K562 (cell line): ENCODE results near the gene PEDS1. TPM values are rescaled to one million over a fixed set of nuclear protein-coding genes. Genes with fewer than 3 reads are reported as not detected.

Experiments used
- ATAC-seq: fragments of 200-7000 bp; cut with Tn5 transposase; 3 replicates; pipeline ENCODE4 v1.9.1; 2020; ENCODE audit warnings: moderate library complexity
- BruUV-seq: library from RNA; stranded (reverse); fragments of 400-500 nt; replicated peaks from 2 replicates; lab custom pipeline; 2021; lab: Mats Ljungman, UMichigan
- CTCF ChIA-PET: fragments of 300-600 bp; formaldehyde crosslinking; extraction: SDS; loops from one replicate; lab custom pipeline; 2021; ENCODE audit warnings: low intra/inter-chr PET ratio; lab: Yijun Ruan, JAX
- POLR2A ChIA-PET: fragments of 300-600, 350-650 bp; sonication (Branson Sonifier 250); formaldehyde crosslinking; extraction: SDS; loops from one replicate; lab custom pipeline; 2021; ENCODE audit warnings: antibody characterized with exemption, inconsistent platforms; lab: Yijun Ruan, JAX
- DNase-seq, 4 experiments: peaks; one replicate each; pipeline versions ENCODE4 v3.0.0 to v3.0.0-alpha.2; 2011 to 2018; ENCODE audit warnings: low spot score in 3 of 4, mixed read lengths in 3 of 4; ENCODE audit errors: extremely low read depth in 1 of 4
- FAIRE-seq: peaks from 2 replicates; lab custom pipeline; 2011; peaks lifted over from hg19 to GRCh38; lab: Jason Lieb, UNC
- H2AFZ ChIP-seq: 2 replicates; pipeline ENCODE4 v1.6.0; 2011; ENCODE audit warnings: low read depth, low read length, control low read depth, inconsistent platforms
- H3K27ac ChIP-seq: fragments of 200-600 bp; 3 replicates; pipeline ENCODE4 v1.8.0; 2011; ENCODE audit warnings: low read depth, mild to moderate bottlenecking, control low read depth, inconsistent platforms, low read length, moderate library complexity, mixed read lengths; ENCODE audit errors: extremely low read depth
- H3K27me3 ChIP-seq, 2 experiments: fragments of 300-600 bp in 1 of 2; 2 replicates in 1 of 2; 3 replicates in 1 of 2; pipeline versions ENCODE4 v1.6.0 to v1.8.0; 2011; ENCODE audit warnings: inconsistent platforms in 2 of 2, low read length in 2 of 2, mild to moderate bottlenecking in 1 of 2, mixed read lengths in 1 of 2, moderate library complexity in 1 of 2; ENCODE audit not compliant: control insufficient read depth in 2 of 2, insufficient read depth in 2 of 2
- H3K36me3 ChIP-seq: fragments of 300-600 bp; 3 replicates; pipeline ENCODE4 v1.8.0; 2011; ENCODE audit warnings: mild to moderate bottlenecking, low read length, inconsistent platforms; ENCODE audit not compliant: control insufficient read depth, insufficient read depth
- H3K4me1 ChIP-seq, 2 experiments: fragments of 200-600 bp in 1 of 2; replicated peaks in 1 of 2; 2 replicates in 1 of 2; 3 replicates in 1 of 2; pipeline versions ENCODE4 v1.5.1 to v1.8.0; 2011; ENCODE audit warnings: inconsistent platforms in 2 of 2, low read length in 2 of 2, mild to moderate bottlenecking in 1 of 2, mixed read lengths in 1 of 2, moderate library complexity in 1 of 2; ENCODE audit not compliant: control insufficient read depth in 2 of 2, insufficient read depth in 2 of 2
- H3K4me2 ChIP-seq: 2 replicates; pipeline ENCODE4 v1.6.1; 2011; ENCODE audit warnings: low read length, control low read depth, inconsistent platforms, mixed read lengths; ENCODE audit not compliant: insufficient read depth
- H3K4me3 ChIP-seq: fragments of 200-600 bp; sonication (generic), shearing (Covaris generic); 2 replicates; pipeline ENCODE4 v1.5.1; 2016; ENCODE audit warnings: control low read depth, inconsistent platforms
- H3K79me2 ChIP-seq: fragments of 200-600 bp; 3 replicates; pipeline ENCODE4 v1.8.0; 2011; ENCODE audit warnings: low read length, inconsistent platforms; ENCODE audit not compliant: control insufficient read depth, insufficient read depth
- H3K9ac ChIP-seq, 2 experiments: 2 replicates each; pipeline versions ENCODE4 v1.6.0 to v1.6.1; 2011; ENCODE audit warnings: low read depth in 2 of 2, low read length in 2 of 2, control low read depth in 1 of 2, inconsistent platforms in 1 of 2, mild to moderate bottlenecking in 1 of 2, mixed read lengths in 1 of 2; ENCODE audit not compliant: insufficient read depth in 1 of 2
- H3K9me1 ChIP-seq: one replicate; pipeline ENCODE4 v1.6.0; 2011; ENCODE audit warnings: inconsistent platforms, mild to moderate bottlenecking, low read length, moderate library complexity; ENCODE audit not compliant: control insufficient read depth, insufficient read depth
- H3K9me3 ChIP-seq: replicated peaks from 2 replicates; pipeline ENCODE4 v1.5.1; 2011; ENCODE audit warnings: low read depth, low read length, inconsistent platforms; ENCODE audit not compliant: control insufficient read depth, insufficient read depth
- H4K20me1 ChIP-seq: replicated peaks from 2 replicates; pipeline ENCODE4 v1.6.1; 2011; ENCODE audit warnings: low read length, inconsistent platforms, mixed read lengths; ENCODE audit not compliant: control insufficient read depth, insufficient read depth
- GABPB2 ChIP-seq: fragments of 250-450 bp; sonication (Bioruptor Pico); conservative IDR thresholded peaks from 2 replicates; pipeline ENCODE4 v1.5.1; 2021; ENCODE audit warnings: mild to moderate bottlenecking
- KDM2B ChIP-seq: fragments of 250-450 bp; sonication (Bioruptor Pico); IDR thresholded peaks from 2 replicates; pipeline ENCODE4 v1.8.0; 2021; ENCODE audit warnings: mild to moderate bottlenecking, moderate library complexity
- KLF13 ChIP-seq: fragments of 450-650 bp; IDR thresholded peaks from 2 replicates; pipeline ENCODE4 v1.6.1; 2016; ENCODE audit warnings: missing genetic modification characterization, low read depth, mild to moderate bottlenecking, missing compliant biosample characterization, moderate library complexity, borderline replicate concordance
- POLR2A ChIP-seq: fragments of 450-650 bp; conservative IDR thresholded peaks from 2 replicates; pipeline ENCODE4 v1.6.1; 2016
- POLR2G ChIP-seq: fragments of 200-400 bp; formaldehyde crosslinking; IDR thresholded peaks from 2 replicates; pipeline ENCODE4 v1.6.1; 2017; ENCODE audit warnings: low read depth, mild to moderate bottlenecking, antibody characterized with exemption, low read length, moderate library complexity
- SMAD1 ChIP-seq: fragments of 150-350 bp; IDR thresholded peaks from 2 replicates; pipeline ENCODE4 v1.6.1; 2014; ENCODE audit warnings: low read length, low read depth; ENCODE audit not compliant: partially characterized antibody
- TEAD4 ChIP-seq, 2 experiments: sonication (generic) in 1 of 2; formaldehyde crosslinking in 1 of 2; IDR thresholded peaks; 2 replicates each; pipeline versions ENCODE4 v1.6.1 to v1.8.0; 2012 to 2022; ENCODE audit warnings: borderline replicate concordance in 1 of 2, inconsistent platforms in 1 of 2, low read length in 1 of 2, mild to moderate bottlenecking in 1 of 2, missing genetic modification reagents in 1 of 2
- ZNF445 ChIP-seq: fragments of 250-450 bp; sonication (Bioruptor Pico); IDR thresholded peaks from 2 replicates; pipeline ENCODE4 v1.4.0; 2020; ENCODE audit warnings: low read depth, mild to moderate bottlenecking, moderate library complexity
- ZNF76 ChIP-seq: fragments of 250-450 bp; sonication (Bioruptor Pico); IDR thresholded peaks from 2 replicates; pipeline ENCODE4 v1.4.0; 2020; ENCODE audit warnings: mild to moderate bottlenecking, moderate library complexity, borderline replicate concordance
- ZZZ3 ChIP-seq: fragments of 450-650 bp; IDR thresholded peaks from 2 replicates; pipeline ENCODE4 v1.6.1; 2016; ENCODE audit warnings: antibody characterized with exemption, mild to moderate bottlenecking, moderate library complexity
- WGBS: fragments of 100-300 bp; shearing (Covaris generic); methylation state at CpG from one replicate; pipeline ENCODE4 v1.1.6; 2016; ENCODE audit warnings: low coverage, mixed read lengths; ENCODE audit not compliant: insufficient coverage; ENCODE audit errors: missing lambda C conversion rate; 5-methylcytosine and 5-hydroxymethylcytosine counted together
- in situ Hi-C: fragments of 300-500 bp; cut with MboI; formaldehyde crosslinking; loops from 4 replicates; pipeline ENCODE4 v1.15.0; 2018; ENCODE audit warnings: inconsistent platforms, mixed read lengths
- intact Hi-C: fragments of 100-400 bp; cut with micrococcal nuclease; formaldehyde crosslinking; loops from 2 replicates; pipeline ENCODE4 v1.14.2; 2022
- polyA plus RNA-seq, 8 experiments: library from polyadenylated mRNA; depleted of rRNA in 4 of 8; stranded (reverse) in 5 of 8; unstranded in 3 of 8; fragments of >200 nt; fragmentation: Nextera tagmentation in 2 of 8; fragmentation: Illumina TruSeq in 1 of 8; extraction: Ambion mirVana in 2 of 8; extraction: Trizol in 1 of 8; gene quantifications; 2 replicates each; pipeline versions ENCODE4 v1.2.1 to v1.2.3, GENCODE V29; 2011 to 2014; ENCODE audit warnings: inconsistent platforms in 1 of 8, missing spikeins in 1 of 8
- total RNA-seq, 7 experiments: library from RNA; depleted of rRNA in 6 of 7; stranded (reverse); fragments of >200 nt in 6 of 7; fragmentation: Illumina TruSeq in 2 of 7; extraction: Trizol in 2 of 7; gene quantifications; 2 replicates each; pipeline versions ENCODE4 v1.2.1 to v1.2.3, GENCODE V29; 2011 to 2021; ENCODE audit warnings: low replicate concordance in 1 of 7
- TF ChIP-seq, protein P1 (sequence below): fragments of 450-650 bp; formaldehyde crosslinking; conservative IDR thresholded peaks from 2 replicates; pipeline ENCODE4 v1.4.0; 2022; ENCODE audit warnings: mild to moderate bottlenecking, missing genetic modification characterization
- TF ChIP-seq, protein P2 (sequence below): sonication (generic); formaldehyde crosslinking; IDR thresholded peaks from 2 replicates; pipeline ENCODE4 v1.8.1; 2022; ENCODE audit warnings: missing genetic modification reagents
- TF ChIP-seq, protein P3 (sequence below), 2 experiments: fragments of 450-650 bp in 1 of 2; IDR thresholded peaks; 2 replicates each; pipeline ENCODE4 v1.6.1; 2011 to 2017; ENCODE audit warnings: low read depth in 2 of 2, antibody characterized with exemption in 1 of 2, borderline replicate concordance in 1 of 2, low read length in 1 of 2, mild to moderate bottlenecking in 1 of 2, mixed read lengths in 1 of 2; ENCODE audit not compliant: control insufficient read depth in 1 of 2
- TF ChIP-seq, protein P4 (sequence below), 2 experiments: fragments of 450-650 bp in 1 of 2; sonication (generic) in 1 of 2; formaldehyde crosslinking; conservative IDR thresholded peaks; 2 replicates each; pipeline versions ENCODE4 v1.4.0 to v1.8.1; 2020 to 2022; ENCODE audit warnings: mild to moderate bottlenecking in 1 of 2, missing genetic modification reagents in 1 of 2
- TF ChIP-seq, protein P5 (sequence below): fragments of 250-450 bp; sonication (Bioruptor Pico); IDR thresholded peaks from 2 replicates; pipeline ENCODE4 v1.9.0; 2021; ENCODE audit warnings: mild to moderate bottlenecking

Gene PEDS1
- total and polyA plus RNA-seq, 9 of the 15 experiments (the other 6 are each of a cell fraction or from before 2014, with no cell fraction given) = 2.9 to 38.5 (median 24.2) TPM

DNA sequence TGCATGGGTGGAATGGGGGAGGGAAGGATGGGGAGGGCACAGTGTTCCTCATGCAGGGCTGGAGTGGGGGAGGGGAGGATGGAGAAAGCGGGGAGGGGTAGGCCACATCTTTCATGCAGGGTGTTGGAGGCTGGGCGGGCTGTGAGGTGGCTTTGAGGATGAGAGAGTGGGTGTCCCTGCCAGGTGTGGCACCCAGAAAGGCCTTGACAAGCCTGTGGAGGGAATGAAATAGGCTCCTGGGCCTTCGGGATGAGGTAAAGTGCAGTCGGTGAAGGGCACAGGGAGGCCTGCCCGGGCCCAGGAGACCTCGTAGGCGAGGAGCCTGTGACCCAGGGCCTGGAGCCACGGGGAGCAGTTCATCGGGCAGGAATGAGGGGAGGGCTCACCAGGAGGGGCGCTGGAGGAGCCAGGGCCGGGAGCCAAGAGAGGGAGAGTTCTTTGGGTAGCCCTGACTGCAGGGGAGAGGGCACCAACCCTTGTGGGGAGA is 44.7 kb upstream of the PEDS1 start:
- POLR2A ChIA-PET = interaction anchor here (1.7 kb wide), 1 partner anchor 24 kb away, joined by 3 read pairs; no protein-coding TSS in a partner anchor
- in situ Hi-C loops = no loop called here

More for the DNA sequence above, 44.7 kb upstream of the PEDS1 start:
- BruUV-seq = no TSS peak
- H3K9ac ChIP-seq = no peak overlapping the region
- no peak for DNase-seq
- no peak overlapping the region for H2AFZ ChIP-seq
- ATAC-seq = no peak
- no peak overlapping the region for H3K4me2 ChIP-seq
- peaks cover 15% of the 10 kb centered on the region; the same call in 1 of the 2 replicates for H4K20me1 ChIP-seq
- H3K9me3 ChIP-seq = no peaks in the 10 kb centered on the region; the same call in 1 of the 2 replicates
- no peak overlapping the region for H3K4me3 ChIP-seq
- peaks cover 41 to 55% of the 10 kb centered on the region in 2 experiments for H3K4me1 ChIP-seq
- no peak for FAIRE-seq
- H3K36me3 ChIP-seq = peaks cover 17% of the 10 kb centered on the region
- no peak overlapping the region for H3K27ac ChIP-seq
- intact Hi-C loops = no loop called here
- H3K9me1 ChIP-seq = peaks cover 12% of the 10 kb centered on the region
- H3K27me3 ChIP-seq = no peaks in the 10 kb centered on the region
- WGBS = 79% methylated on average over 9 of the region's 11 CpGs
- CTCF ChIA-PET = no interaction called here
- TF ChIP-seq POLR2G (no peak), SMAD1 (no peak), TEAD4 (IDR thresholded peaks at IDR 0.05; ENCODE audit: low read length) (no peak), TEAD4 (CRISPR knock-in tag; IDR thresholded peaks at IDR 0.05; ENCODE audit: borderline replicate concordance) (no peak), ZZZ3 (no peak), GABPB2 (no peak), KDM2B (CRISPR knock-in tag) (no peak), ZNF76 (no peak), POLR2A (no peak), KLF13 (tag) (no peak), ZNF445 (CRISPR knock-in tag) (no peak)
- TF ChIP-seq, protein P1, sequence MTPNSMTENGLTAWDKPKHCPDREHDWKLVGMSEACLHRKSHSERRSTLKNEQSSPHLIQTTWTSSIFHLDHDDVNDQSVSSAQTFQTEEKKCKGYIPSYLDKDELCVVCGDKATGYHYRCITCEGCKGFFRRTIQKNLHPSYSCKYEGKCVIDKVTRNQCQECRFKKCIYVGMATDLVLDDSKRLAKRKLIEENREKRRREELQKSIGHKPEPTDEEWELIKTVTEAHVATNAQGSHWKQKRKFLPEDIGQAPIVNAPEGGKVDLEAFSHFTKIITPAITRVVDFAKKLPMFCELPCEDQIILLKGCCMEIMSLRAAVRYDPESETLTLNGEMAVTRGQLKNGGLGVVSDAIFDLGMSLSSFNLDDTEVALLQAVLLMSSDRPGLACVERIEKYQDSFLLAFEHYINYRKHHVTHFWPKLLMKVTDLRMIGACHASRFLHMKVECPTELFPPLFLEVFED = no peak
- TF ChIP-seq, protein P2, sequence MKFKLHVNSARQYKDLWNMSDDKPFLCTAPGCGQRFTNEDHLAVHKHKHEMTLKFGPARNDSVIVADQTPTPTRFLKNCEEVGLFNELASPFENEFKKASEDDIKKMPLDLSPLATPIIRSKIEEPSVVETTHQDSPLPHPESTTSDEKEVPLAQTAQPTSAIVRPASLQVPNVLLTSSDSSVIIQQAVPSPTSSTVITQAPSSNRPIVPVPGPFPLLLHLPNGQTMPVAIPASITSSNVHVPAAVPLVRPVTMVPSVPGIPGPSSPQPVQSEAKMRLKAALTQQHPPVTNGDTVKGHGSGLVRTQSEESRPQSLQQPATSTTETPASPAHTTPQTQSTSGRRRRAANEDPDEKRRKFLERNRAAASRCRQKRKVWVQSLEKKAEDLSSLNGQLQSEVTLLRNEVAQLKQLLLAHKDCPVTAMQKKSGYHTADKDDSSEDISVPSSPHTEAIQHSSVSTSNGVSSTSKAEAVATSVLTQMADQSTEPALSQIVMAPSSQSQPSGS = no peak
- TF ChIP-seq, protein P3, sequence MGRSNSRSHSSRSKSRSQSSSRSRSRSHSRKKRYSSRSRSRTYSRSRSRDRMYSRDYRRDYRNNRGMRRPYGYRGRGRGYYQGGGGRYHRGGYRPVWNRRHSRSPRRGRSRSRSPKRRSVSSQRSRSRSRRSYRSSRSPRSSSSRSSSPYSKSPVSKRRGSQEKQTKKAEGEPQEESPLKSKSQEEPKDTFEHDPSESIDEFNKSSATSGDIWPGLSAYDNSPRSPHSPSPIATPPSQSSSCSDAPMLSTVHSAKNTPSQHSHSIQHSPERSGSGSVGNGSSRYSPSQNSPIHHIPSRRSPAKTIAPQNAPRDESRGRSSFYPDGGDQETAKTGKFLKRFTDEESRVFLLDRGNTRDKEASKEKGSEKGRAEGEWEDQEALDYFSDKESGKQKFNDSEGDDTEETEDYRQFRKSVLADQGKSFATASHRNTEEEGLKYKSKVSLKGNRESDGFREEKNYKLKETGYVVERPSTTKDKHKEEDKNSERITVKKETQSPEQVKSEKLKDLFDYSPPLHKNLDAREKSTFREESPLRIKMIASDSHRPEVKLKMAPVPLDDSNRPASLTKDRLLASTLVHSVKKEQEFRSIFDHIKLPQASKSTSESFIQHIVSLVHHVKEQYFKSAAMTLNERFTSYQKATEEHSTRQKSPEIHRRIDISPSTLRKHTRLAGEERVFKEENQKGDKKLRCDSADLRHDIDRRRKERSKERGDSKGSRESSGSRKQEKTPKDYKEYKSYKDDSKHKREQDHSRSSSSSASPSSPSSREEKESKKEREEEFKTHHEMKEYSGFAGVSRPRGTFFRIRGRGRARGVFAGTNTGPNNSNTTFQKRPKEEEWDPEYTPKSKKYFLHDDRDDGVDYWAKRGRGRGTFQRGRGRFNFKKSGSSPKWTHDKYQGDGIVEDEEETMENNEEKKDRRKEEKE (IDR thresholded peaks at IDR 0.05; ENCODE audit: borderline replicate concordance in 1 of 2, control insufficient read depth in 1 of 2, low read depth in 2 of 2, low read length in 1 of 2) = no peak
- TF ChIP-seq, protein P4, sequence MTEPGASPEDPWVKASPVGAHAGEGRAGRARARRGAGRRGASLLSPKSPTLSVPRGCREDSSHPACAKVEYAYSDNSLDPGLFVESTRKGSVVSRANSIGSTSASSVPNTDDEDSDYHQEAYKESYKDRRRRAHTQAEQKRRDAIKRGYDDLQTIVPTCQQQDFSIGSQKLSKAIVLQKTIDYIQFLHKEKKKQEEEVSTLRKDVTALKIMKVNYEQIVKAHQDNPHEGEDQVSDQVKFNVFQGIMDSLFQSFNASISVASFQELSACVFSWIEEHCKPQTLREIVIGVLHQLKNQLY (CRISPR knock-in tag; conservative IDR thresholded peaks at IDR 0.05) = no peak
- TF ChIP-seq, protein P5, sequence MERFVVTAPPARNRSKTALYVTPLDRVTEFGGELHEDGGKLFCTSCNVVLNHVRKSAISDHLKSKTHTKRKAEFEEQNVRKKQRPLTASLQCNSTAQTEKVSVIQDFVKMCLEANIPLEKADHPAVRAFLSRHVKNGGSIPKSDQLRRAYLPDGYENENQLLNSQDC (CRISPR knock-in tag) = no peak
- H3K79me2 ChIP-seq = peaks cover 19% of the 10 kb centered on the region
